HepG2 (cell line): ENCODE results near the gene FADD. TPM values are rescaled to one million over a fixed set of nuclear protein-coding genes. Genes with fewer than 3 reads are reported as not detected.
A peak's percentile ranks its signal among the peaks of the same experiment; 100 is the strongest.

Experiments
- CENPX ChIP-seq: sonication (generic); formaldehyde crosslinking; IDR thresholded peaks from 2 replicates; pipeline ENCODE4 v1.9.0; 2021; ENCODE audit warnings: mild to moderate bottlenecking, missing genetic modification reagents, moderate library complexity
- DPF2 ChIP-seq: sonication (generic); formaldehyde crosslinking; IDR thresholded peaks from 2 replicates; pipeline ENCODE4 v1.4.0; 2020; ENCODE audit warnings: mild to moderate bottlenecking, low read depth, missing genetic modification reagents, borderline replicate concordance
- ETV5 ChIP-seq: IDR thresholded peaks from 2 replicates; pipeline ENCODE4 v1.6.1; 2018; ENCODE audit warnings: missing biosample characterization, missing genetic modification reagents, inconsistent platforms, borderline replicate concordance
- IRF1 ChIP-seq: sonication (generic); formaldehyde crosslinking; IDR thresholded peaks from 2 replicates; pipeline ENCODE4 v1.4.0; 2020; ENCODE audit warnings: low read depth, mild to moderate bottlenecking, missing genetic modification reagents
- KIAA2018 ChIP-seq: sonication (generic); formaldehyde crosslinking; IDR thresholded peaks from 2 replicates; pipeline ENCODE4 v1.5.0; 2020; ENCODE audit warnings: mild to moderate bottlenecking, missing genetic modification reagents, borderline replicate concordance
- MED8 ChIP-seq: sonication (generic); formaldehyde crosslinking; IDR thresholded peaks from 2 replicates; pipeline ENCODE4 v1.8.1; 2023; ENCODE audit warnings: mild to moderate bottlenecking, missing genetic modification reagents; ENCODE audit not compliant: insufficient replicate concordance
- PCBP1 ChIP-seq: fragments of 200-400 bp; formaldehyde crosslinking; IDR thresholded peaks from 2 replicates; pipeline ENCODE4 v1.6.1; 2017; ENCODE audit warnings: mild to moderate bottlenecking, low read depth, low read length, borderline replicate concordance
- POLR2G ChIP-seq: fragments of 200-400 bp; formaldehyde crosslinking; IDR thresholded peaks from 2 replicates; pipeline ENCODE4 v1.6.1; 2018; ENCODE audit warnings: mild to moderate bottlenecking, low read depth, low read length, moderate library complexity
- THAP7 ChIP-seq: sonication (generic); formaldehyde crosslinking; IDR thresholded peaks from 2 replicates; pipeline ENCODE4 v1.8.1; 2023; ENCODE audit warnings: mild to moderate bottlenecking, missing genetic modification reagents
- ZNF253 ChIP-seq: sonication (generic); formaldehyde crosslinking; IDR thresholded peaks from 2 replicates; pipeline ENCODE4 v1.8.0; 2022; ENCODE audit warnings: mild to moderate bottlenecking, missing genetic modification reagents, borderline replicate concordance
- ZNF350 ChIP-seq: sonication (generic); formaldehyde crosslinking; IDR thresholded peaks from 2 replicates; pipeline ENCODE4 v1.4.0; 2020; ENCODE audit warnings: mild to moderate bottlenecking, low read depth, missing genetic modification reagents, borderline replicate concordance
- ZNF446 ChIP-seq: sonication (generic); formaldehyde crosslinking; IDR thresholded peaks from 2 replicates; pipeline ENCODE4 v1.5.0; 2020; ENCODE audit warnings: mild to moderate bottlenecking, missing genetic modification reagents
- ZNF468 ChIP-seq: sonication (generic); formaldehyde crosslinking; IDR thresholded peaks from 2 replicates; pipeline ENCODE4 v1.8.0; 2022; ENCODE audit warnings: mild to moderate bottlenecking, moderate library complexity, missing genetic modification reagents
- ZNF562 ChIP-seq: sonication (generic); formaldehyde crosslinking; IDR thresholded peaks from 2 replicates; pipeline ENCODE4 v1.8.0; 2022; ENCODE audit warnings: missing genetic modification reagents, borderline replicate concordance
- ZNF816 ChIP-seq: sonication (generic); formaldehyde crosslinking; IDR thresholded peaks from 2 replicates; pipeline ENCODE4 v1.8.0; 2022; ENCODE audit warnings: missing genetic modification reagents, mild to moderate bottlenecking, borderline replicate concordance
- ZNF891 ChIP-seq: sonication (generic); formaldehyde crosslinking; IDR thresholded peaks from 2 replicates; pipeline ENCODE4 v1.5.0; 2020; ENCODE audit warnings: mild to moderate bottlenecking, missing genetic modification reagents
- polyA plus RNA-seq, 8 experiments: library from polyadenylated mRNA; depleted of rRNA in 3 of 8; stranded (reverse) in 7 of 8; unstranded in 1 of 8; fragments of >200 nt; fragmentation: Illumina TruSeq in 4 of 8; extraction: Trizol in 4 of 8; gene quantifications; 2 replicates each; pipeline versions ENCODE4 v1.2.1 to v1.2.3, GENCODE V29; 2011 to 2016; ENCODE audit warnings: low read depth in 4 of 8, missing spikeins in 1 of 8, mixed read lengths in 1 of 8; ENCODE audit not compliant: insufficient read depth in 1 of 8
- total RNA-seq, 5 experiments: library from RNA; depleted of rRNA; stranded (reverse); fragments of >200 nt; fragmentation: Illumina TruSeq; extraction: Trizol; gene quantifications; 2 replicates each; pipeline ENCODE4 v1.2.3, GENCODE V29; 2016; ENCODE audit warnings: low read depth in 1 of 5
- TF ChIP-seq, protein P1 (sequence below): sonication (generic); formaldehyde crosslinking; IDR thresholded peaks from 2 replicates; pipeline ENCODE4 v1.4.0; 2020; ENCODE audit warnings: missing genetic modification reagents, low read depth, mild to moderate bottlenecking, borderline replicate concordance

FADD gene
- total and polyA plus RNA-seq, 2 of the 13 experiments (the other 11 are each of a cell fraction or from before 2014, with no cell fraction given), result 14.2 to 22.2 TPM

DNA sequence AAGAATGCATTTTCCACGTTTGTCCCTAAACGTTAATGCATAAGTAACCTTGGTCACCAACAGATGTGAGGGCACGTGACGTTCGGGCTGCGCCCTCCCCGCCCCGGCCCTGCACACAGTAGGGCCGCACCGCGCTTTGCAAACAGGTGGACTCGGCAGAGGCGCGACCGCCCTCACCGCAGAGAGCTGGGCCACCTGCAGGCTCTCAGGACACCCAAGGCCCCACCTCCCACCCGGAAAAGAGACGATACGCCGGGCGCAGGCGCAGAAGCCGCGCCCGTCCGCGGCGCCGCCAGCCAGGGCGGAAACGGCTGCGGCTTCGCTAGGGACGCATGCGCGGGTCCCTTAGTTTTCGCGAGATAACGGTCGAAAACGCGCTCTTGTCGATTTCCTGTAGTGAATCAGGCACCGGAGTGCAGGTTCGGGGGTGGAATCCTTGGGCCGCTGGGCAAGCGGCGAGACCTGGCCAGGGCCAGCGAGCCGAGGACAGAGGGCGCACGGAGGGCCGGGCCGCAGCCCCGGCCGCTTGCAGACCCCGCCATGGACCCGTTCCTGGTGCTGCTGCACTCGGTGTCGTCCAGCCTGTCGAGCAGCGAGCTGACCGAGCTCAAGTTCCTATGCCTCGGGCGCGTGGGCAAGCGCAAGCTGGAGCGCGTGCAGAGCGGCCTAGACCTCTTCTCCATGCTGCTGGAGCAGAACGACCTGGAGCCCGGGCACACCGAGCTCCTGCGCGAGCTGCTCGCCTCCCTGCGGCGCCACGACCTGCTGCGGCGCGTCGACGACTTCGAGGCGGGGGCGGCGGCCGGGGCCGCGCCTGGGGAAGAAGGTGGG lies at the start of gene FADD (continued):
- TF ChIP-seq KIAA2018 (CRISPR knock-in tag), result no peak
- TF ChIP-seq IRF1 (CRISPR knock-in tag), result no peak
- TF ChIP-seq PCBP1, result no peak
- TF ChIP-seq ZNF562 (CRISPR knock-in tag), result 0 out of 2 replicates have a peak, but pooled peaks have one; percentile 38
- TF ChIP-seq MED8 (CRISPR knock-in tag), result peak; percentile 52
- TF ChIP-seq, protein P1, sequence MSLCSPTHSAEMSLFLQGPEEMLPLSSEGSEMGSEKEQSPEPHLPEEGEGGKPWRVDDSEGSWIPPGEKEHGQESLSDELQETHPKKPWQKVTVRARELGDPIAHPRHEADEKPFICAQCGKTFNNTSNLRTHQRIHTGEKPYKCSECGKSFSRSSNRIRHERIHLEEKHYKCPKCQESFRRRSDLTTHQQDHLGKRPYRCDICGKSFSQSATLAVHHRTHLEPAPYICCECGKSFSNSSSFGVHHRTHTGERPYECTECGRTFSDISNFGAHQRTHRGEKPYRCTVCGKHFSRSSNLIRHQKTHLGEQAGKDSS (CRISPR knock-in tag), result no peak
- no peak; the same call in 1 of the 2 replicates for TF ChIP-seq ZNF253 (CRISPR knock-in tag)
- no peak for TF ChIP-seq THAP7
- TF ChIP-seq ZNF891 (CRISPR knock-in tag), result no peak
- TF ChIP-seq ZNF816 (CRISPR knock-in tag), result 0 out of 2 replicates have a peak, but pooled peaks have one; percentile 58
- TF ChIP-seq ZNF350, result 0 out of 2 replicates have a peak, but pooled peaks have one; percentile 55
- peak; percentile 42; the same call in 1 of the 2 replicates for TF ChIP-seq ETV5
- no peak for TF ChIP-seq CENPX (CRISPR knock-in tag)
- TF ChIP-seq POLR2G, result peak; percentile 88
- TF ChIP-seq DPF2, result no peak
- peak; percentile 44; the same call in 1 of the 2 replicates for TF ChIP-seq ZNF446 (CRISPR knock-in tag)
- TF ChIP-seq ZNF468 (CRISPR knock-in tag), result 0 out of 2 replicates have a peak, but pooled peaks have one; percentile 58
